Cortex of kidney (tissue), 1 donor: ENCODE measurements around the gene SUCNR1.
"Not testable (repeated sequence)": the region's sequence is repeated elsewhere in the genome, so short reads cannot be mapped to it uniquely, and the experiment has no call there.

Experiments
- DNase-seq: peaks from one replicate; lab custom pipeline; 2025; lab: John Stamatoyannopoulos, UW

SUCNR1 gene

GRCh38 chr3:151871639-151872468, 1.6 kb upstream of the SUCNR1 start:
- DNase-seq, result no peak

- not testable (repeated sequence) for DNase-seq
Observed at GRCh38 chr3:151874079-151874478, 636 bp downstream of the SUCNR1 start.

- no peak for DNase-seq
Observed at GRCh38 chr3:151875759-151876158, 2.3 kb downstream of the SUCNR1 start.

GRCh38 chr3:151877269-151877668, 3.8 kb downstream of the SUCNR1 start:
- no peak for DNase-seq

- no peak for DNase-seq
Observed at GRCh38 chr3:151878465-151878864, 5.0 kb downstream of the SUCNR1 start.

GRCh38 chr3:151879037-151879436, 5.6 kb downstream of the SUCNR1 start:
- no peak for DNase-seq

GRCh38 chr3:151879679-151880415, 6.4 kb downstream of the SUCNR1 start:
- DNase-seq, result no peak

GRCh38 chr3:151880416-151880690, 6.9 kb downstream of the SUCNR1 start:
- no peak for DNase-seq

GRCh38 chr3:151881137-151881536, 7.7 kb downstream of the SUCNR1 start:
- no peak for DNase-seq

- DNase-seq, result not testable (repeated sequence)
Observed at GRCh38 chr3:151885397-151885796, 12.0 kb downstream of the SUCNR1 start.

GRCh38 chr3:151887450-151888211, 14.2 kb downstream of the SUCNR1 start:
- not testable (repeated sequence) for DNase-seq

- no peak for DNase-seq
Observed at GRCh38 chr3:151890721-151891141, 17.3 kb downstream of the SUCNR1 start.

GRCh38 chr3:151891721-151892120, 18.3 kb downstream of the SUCNR1 start:
- DNase-seq, result no peak

GRCh38 chr3:151894219-151894618, 20.8 kb downstream of the SUCNR1 start:
- no peak for DNase-seq

GRCh38 chr3:151895478-151896241, 22.2 kb downstream of the SUCNR1 start:
- DNase-seq, result no peak

- DNase-seq, result no peak
Observed at GRCh38 chr3:151896246-151897012, 23.0 kb downstream of the SUCNR1 start.

- DNase-seq, result not testable (repeated sequence)
Observed at GRCh38 chr3:151898121-151898520, 24.7 kb downstream of the SUCNR1 start.

GRCh38 chr3:151898564-151899261, 25.3 kb downstream of the SUCNR1 start:
- not testable (repeated sequence) for DNase-seq

- no peak for DNase-seq
Observed at GRCh38 chr3:151899996-151900395, 26.6 kb downstream of the SUCNR1 start.

- DNase-seq, result no peak
Observed at GRCh38 chr3:151900460-151900859, 27.0 kb downstream of the SUCNR1 start.
